WTC11 (cell line): Measurements from ENCODE around the gene EIF3A.

Source experiments
- ESRRA ChIP-seq: sonication (generic); formaldehyde crosslinking; IDR thresholded peaks from 2 replicates; pipeline ENCODE4 v1.8.1; 2022; ENCODE audit warnings: mild to moderate bottlenecking, missing genetic modification reagents, borderline replicate concordance
- RORB ChIP-seq: fragments of 250-450 bp; sonication (Bioruptor Pico); IDR thresholded peaks from 2 replicates; pipeline ENCODE4 v1.9.0; 2021; ENCODE audit warnings: mild to moderate bottlenecking
- TEAD1 ChIP-seq: sonication (generic); formaldehyde crosslinking; IDR thresholded peaks from 2 replicates; pipeline ENCODE4 v1.8.0; 2022; ENCODE audit warnings: mild to moderate bottlenecking, missing genetic modification reagents
- TEAD4 ChIP-seq: sonication (generic); formaldehyde crosslinking; IDR thresholded peaks from 2 replicates; pipeline ENCODE4 v1.8.0; 2022; ENCODE audit warnings: mild to moderate bottlenecking, missing genetic modification reagents
- TP53 ChIP-seq: sonication (generic); formaldehyde crosslinking; IDR thresholded peaks from 2 replicates; pipeline ENCODE4 v1.8.1; 2023; ENCODE audit warnings: mild to moderate bottlenecking, missing genetic modification reagents
- ZNF232 ChIP-seq: sonication (generic); formaldehyde crosslinking; IDR thresholded peaks from 2 replicates; pipeline ENCODE4 v1.8.0; 2022; ENCODE audit warnings: mild to moderate bottlenecking, missing genetic modification reagents
- TF ChIP-seq, protein P1 (sequence below): fragments of 200-600 bp; IDR thresholded peaks from 2 replicates; pipeline ENCODE4 v1.8.0; 2022; ENCODE audit warnings: antibody characterized with exemption
- TF ChIP-seq, protein P2 (sequence below): sonication (generic); formaldehyde crosslinking; IDR thresholded peaks from 2 replicates; pipeline ENCODE4 v1.8.1; 2023; ENCODE audit warnings: mild to moderate bottlenecking, moderate library complexity, missing genetic modification reagents
- TF ChIP-seq, protein P3 (sequence below): sonication (generic); formaldehyde crosslinking; conservative IDR thresholded peaks from 2 replicates; pipeline ENCODE4 v1.8.1; 2022; ENCODE audit warnings: mild to moderate bottlenecking, missing genetic modification reagents
- TF ChIP-seq, protein P4 (sequence below): sonication (generic); formaldehyde crosslinking; IDR thresholded peaks from 2 replicates; pipeline ENCODE4 v1.8.1; 2023; ENCODE audit warnings: mild to moderate bottlenecking, missing genetic modification reagents, moderate library complexity

DNA sequence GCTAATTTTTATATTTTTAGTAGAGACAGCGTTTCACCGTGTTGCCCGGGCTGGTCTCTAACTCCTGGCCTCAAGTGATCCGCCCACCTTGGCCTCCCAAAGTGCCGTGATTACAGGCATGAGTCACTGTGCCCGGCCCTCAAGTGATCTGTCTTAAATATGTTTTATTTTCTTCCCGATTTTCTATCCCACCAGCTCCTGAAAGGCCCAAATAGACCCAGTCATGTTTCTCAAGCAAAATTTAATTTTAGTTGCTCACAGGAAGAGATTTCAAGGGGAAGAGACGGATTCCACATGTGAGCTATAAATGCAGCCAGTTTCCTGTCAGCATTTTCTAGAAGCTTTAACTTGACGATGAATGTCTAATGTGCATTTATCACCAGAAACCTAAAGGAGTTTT is 35.3 kb upstream of the EIF3A start:
- TF ChIP-seq, protein P1, sequence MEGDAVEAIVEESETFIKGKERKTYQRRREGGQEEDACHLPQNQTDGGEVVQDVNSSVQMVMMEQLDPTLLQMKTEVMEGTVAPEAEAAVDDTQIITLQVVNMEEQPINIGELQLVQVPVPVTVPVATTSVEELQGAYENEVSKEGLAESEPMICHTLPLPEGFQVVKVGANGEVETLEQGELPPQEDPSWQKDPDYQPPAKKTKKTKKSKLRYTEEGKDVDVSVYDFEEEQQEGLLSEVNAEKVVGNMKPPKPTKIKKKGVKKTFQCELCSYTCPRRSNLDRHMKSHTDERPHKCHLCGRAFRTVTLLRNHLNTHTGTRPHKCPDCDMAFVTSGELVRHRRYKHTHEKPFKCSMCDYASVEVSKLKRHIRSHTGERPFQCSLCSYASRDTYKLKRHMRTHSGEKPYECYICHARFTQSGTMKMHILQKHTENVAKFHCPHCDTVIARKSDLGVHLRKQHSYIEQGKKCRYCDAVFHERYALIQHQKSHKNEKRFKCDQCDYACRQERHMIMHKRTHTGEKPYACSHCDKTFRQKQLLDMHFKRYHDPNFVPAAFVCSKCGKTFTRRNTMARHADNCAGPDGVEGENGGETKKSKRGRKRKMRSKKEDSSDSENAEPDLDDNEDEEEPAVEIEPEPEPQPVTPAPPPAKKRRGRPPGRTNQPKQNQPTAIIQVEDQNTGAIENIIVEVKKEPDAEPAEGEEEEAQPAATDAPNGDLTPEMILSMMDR, result no peak
- TF ChIP-seq TEAD4 (CRISPR knock-in tag) (no peak), RORB (CRISPR knock-in tag) (no peak), TEAD1 (no peak), ESRRA (CRISPR knock-in tag) (no peak), TP53 (CRISPR knock-in tag) (no peak), ZNF232 (CRISPR knock-in tag) (no peak)
- TF ChIP-seq, protein P2, sequence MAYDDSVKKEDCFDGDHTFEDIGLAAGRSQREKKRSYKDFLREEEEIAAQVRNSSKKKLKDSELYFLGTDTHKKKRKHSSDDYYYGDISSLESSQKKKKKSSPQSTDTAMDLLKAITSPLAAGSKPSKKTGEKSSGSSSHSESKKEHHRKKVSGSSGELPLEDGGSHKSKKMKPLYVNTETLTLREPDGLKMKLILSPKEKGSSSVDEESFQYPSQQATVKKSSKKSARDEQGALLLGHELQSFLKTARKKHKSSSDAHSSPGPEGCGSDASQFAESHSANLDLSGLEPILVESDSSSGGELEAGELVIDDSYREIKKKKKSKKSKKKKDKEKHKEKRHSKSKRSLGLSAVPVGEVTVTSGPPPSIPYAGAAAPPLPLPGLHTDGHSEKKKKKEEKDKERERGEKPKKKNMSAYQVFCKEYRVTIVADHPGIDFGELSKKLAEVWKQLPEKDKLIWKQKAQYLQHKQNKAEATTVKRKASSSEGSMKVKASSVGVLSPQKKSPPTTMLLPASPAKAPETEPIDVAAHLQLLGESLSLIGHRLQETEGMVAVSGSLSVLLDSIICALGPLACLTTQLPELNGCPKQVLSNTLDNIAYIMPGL (CRISPR knock-in tag), result no peak
- TF ChIP-seq, protein P3, sequence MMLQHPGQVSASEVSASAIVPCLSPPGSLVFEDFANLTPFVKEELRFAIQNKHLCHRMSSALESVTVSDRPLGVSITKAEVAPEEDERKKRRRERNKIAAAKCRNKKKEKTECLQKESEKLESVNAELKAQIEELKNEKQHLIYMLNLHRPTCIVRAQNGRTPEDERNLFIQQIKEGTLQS (CRISPR knock-in tag), result no peak
- TF ChIP-seq, protein P4, sequence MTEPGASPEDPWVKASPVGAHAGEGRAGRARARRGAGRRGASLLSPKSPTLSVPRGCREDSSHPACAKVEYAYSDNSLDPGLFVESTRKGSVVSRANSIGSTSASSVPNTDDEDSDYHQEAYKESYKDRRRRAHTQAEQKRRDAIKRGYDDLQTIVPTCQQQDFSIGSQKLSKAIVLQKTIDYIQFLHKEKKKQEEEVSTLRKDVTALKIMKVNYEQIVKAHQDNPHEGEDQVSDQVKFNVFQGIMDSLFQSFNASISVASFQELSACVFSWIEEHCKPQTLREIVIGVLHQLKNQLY (CRISPR knock-in tag), result no peak
